Muscle layer of duodenum (tissue), 2 donors: Measurements from ENCODE around the gene ZFHX2.

Source experiments
- H3K27ac ChIP-seq: one replicate; pipeline ENCODE4 v1.7.0; 2013; ENCODE audit warnings: mild to moderate bottlenecking, low read length
- H3K27me3 ChIP-seq: one replicate; pipeline ENCODE4 v1.7.0; 2013; ENCODE audit warnings: low read depth, mild to moderate bottlenecking, control low read depth, low read length
- H3K36me3 ChIP-seq, 2 donors: one replicate each; pipeline ENCODE4 v1.7.0; 2013; ENCODE audit warnings: low read length in 2 of 2, control low read depth in 1 of 2, mild to moderate bottlenecking in 1 of 2; ENCODE audit not compliant: insufficient read depth in 2 of 2, control insufficient read depth in 1 of 2
- H3K4me1 ChIP-seq, 2 donors: one replicate each; pipeline ENCODE4 v1.7.0; 2013; ENCODE audit warnings: low read length in 2 of 2, mild to moderate bottlenecking in 2 of 2, control low read depth in 1 of 2, moderate library complexity in 1 of 2; ENCODE audit not compliant: insufficient read depth in 2 of 2, control insufficient read depth in 1 of 2
- H3K4me3 ChIP-seq, 2 donors: one replicate each; pipeline ENCODE4 v1.7.0; 2013; ENCODE audit warnings: low read length in 2 of 2, low read depth in 1 of 2, mild to moderate bottlenecking in 1 of 2
- H3K9me3 ChIP-seq, 2 donors: one replicate each; pipeline ENCODE4 v1.7.0; 2013; ENCODE audit warnings: low read length in 2 of 2, control low read depth in 1 of 2, mild to moderate bottlenecking in 1 of 2; ENCODE audit not compliant: control insufficient read depth in 1 of 2
- donor health status: healthy.

Gene ZFHX2

DNA sequence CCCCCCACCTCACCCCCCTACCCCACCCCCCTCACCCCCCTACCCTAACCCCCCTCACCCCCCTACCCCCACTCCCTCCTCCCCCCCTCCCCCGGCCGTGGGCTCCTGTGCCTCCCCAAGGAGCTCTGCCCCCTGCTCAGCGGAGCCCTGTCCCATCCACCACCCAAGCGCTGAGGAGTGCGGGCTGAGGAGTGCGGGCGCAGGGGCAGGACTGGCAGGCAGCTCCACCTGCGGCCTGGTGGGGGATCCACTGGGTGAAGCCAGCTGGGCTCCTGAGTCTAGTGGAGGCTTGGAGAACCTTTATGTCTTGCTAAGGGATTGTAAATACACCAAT lies 29.4 kb upstream of the ZFHX2 start:
- H3K27me3 ChIP-seq = peaks cover 10% of the 10 kb centered on the region
- no peaks in the 10 kb centered on the region for H3K36me3 ChIP-seq
- H3K4me1 ChIP-seq = peaks cover 0 to 34% of the 10 kb centered on the region in 2 donors
- H3K4me3 ChIP-seq = no peak overlapping the region
- H3K27ac ChIP-seq = no peak overlapping the region
- H3K9me3 ChIP-seq = no peaks in the 10 kb centered on the region

GRCh38 chr14:23580152-23580926 lies 28.8 kb upstream of the ZFHX2 start:
- Histone ChIP-seq H3K4me3 (no peak overlapping the region), H3K36me3 (no peaks in the 10 kb centered on the region), H3K27me3 (peaks cover 12% of the 10 kb centered on the region), H3K27ac (no peak overlapping the region), H3K4me1 (peaks cover 0 to 34% of the 10 kb centered on the region in 2 donors), H3K9me3 (no peaks in the 10 kb centered on the region)

DNA sequence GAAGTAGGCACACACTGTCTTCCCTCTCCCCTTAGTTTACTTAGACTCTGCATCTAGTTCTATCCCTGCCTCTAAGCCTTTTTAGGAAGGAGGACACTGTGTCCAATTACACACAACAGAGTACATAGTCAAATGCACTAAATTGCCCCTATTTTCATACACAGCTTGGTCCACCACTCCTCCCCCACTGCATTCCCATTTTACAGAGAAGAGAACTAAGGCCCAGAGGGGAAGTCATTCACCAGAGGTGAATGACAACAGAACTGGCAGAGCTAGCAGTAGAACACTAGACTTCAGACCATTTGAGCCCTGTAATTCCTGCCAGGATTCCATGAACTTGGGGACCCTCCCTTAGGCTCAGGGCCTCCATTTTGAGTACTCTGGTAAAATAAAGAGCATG lies 28.2 kb upstream of the ZFHX2 start:
- no peak overlapping the region for H3K4me3 ChIP-seq
- no peak overlapping the region for H3K27ac ChIP-seq
- H3K4me1 ChIP-seq = peaks cover 0 to 34% of the 10 kb centered on the region in 2 donors
- H3K27me3 ChIP-seq = peaks cover 14% of the 10 kb centered on the region
- no peaks in the 10 kb centered on the region for H3K36me3 ChIP-seq
- H3K9me3 ChIP-seq = no peaks in the 10 kb centered on the region

- Histone ChIP-seq H3K27me3 (peaks cover 14% of the 10 kb centered on the region), H3K9me3 (no peaks in the 10 kb centered on the region), H3K27ac (no peak overlapping the region), H3K4me1 (peaks cover 0 to 34% of the 10 kb centered on the region in 2 donors), H3K4me3 (peak overlapping the region in 1 of 2 donors; percentile 50), H3K36me3 (no peaks in the 10 kb centered on the region)
These were observed 27.7 kb upstream of the ZFHX2 start for GRCh38 chr14:23579311-23579630.

GRCh38 chr14:23578560-23579310 lies 27.2 kb upstream of the ZFHX2 start, which contains the start of gene JPH4:
JPH4 (minus strand) TSS chr14:23578790; CDS start chr14:23577453, 1,337 bp downstream.
- Histone ChIP-seq H3K4me3 (peak within 1 kb of the TSS; percentile 11 to 50), H3K9me3 (no peaks in the 10 kb centered on the region), H3K27me3 (peaks cover 14% of the 10 kb centered on the region), H3K36me3 (no peaks in the 10 kb centered on the region), H3K4me1 (peaks cover 0 to 34% of the 10 kb centered on the region in 2 donors), H3K27ac (no peak within 1 kb of the TSS)

- Histone ChIP-seq H3K27me3 (peaks cover 14% of the 10 kb centered on the region), H3K9me3 (no peaks in the 10 kb centered on the region), H3K27ac (no peak overlapping the region), H3K36me3 (no peaks in the 10 kb centered on the region), H3K4me1 (peaks cover 0 to 34% of the 10 kb centered on the region in 2 donors), H3K4me3 (peak overlapping the region in 1 of 2 donors; percentile 50)
These were observed 26.3 kb upstream of the ZFHX2 start for GRCh38 chr14:23577710-23578392.

- Histone ChIP-seq H3K4me1 (peaks cover 0 to 34% of the 10 kb centered on the region in 2 donors), H3K36me3 (no peaks in the 10 kb centered on the region), H3K9me3 (no peaks in the 10 kb centered on the region), H3K27me3 (peaks cover 14% of the 10 kb centered on the region), H3K4me3 (peak overlapping the region in 1 of 2 donors; percentile 44), H3K27ac (no peak overlapping the region)
These were observed 25.6 kb upstream of the ZFHX2 start for GRCh38 chr14:23577004-23577681.

DNA sequence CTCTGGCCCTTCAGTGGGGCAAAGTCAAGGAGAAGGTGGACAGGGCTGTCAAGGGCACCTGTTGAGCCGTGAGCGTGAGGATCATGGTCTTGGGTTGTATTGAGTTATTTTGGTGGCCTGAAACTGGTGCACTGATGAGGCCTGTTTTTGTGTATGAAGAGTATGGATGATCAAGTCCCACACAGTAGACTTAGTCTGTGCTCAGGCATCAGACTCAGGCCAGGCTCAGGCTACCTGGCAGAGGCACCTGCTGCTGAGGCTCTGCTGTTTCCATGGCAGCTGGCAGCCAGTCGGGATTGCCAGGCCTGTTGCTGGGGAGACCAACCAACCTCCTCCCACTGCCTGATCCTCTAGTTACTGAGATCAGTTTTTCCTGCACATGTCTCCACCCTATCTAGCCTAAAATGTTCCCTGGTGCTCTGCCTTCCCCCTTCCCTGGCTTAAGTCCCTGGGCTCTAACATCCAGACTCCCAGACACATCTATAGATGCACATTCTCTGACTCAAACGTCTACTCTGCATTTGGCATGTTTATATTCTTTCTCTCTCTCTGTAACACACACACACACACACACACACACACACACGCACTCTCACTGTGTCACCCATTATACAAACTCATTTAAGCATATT lies 21.9 kb upstream of the ZFHX2 start:
- H3K4me3 ChIP-seq = no peak overlapping the region
- H3K27me3 ChIP-seq = peaks cover 14% of the 10 kb centered on the region
- peaks cover 2 to 26% of the 10 kb centered on the region in 2 donors for H3K4me1 ChIP-seq
- no peak overlapping the region for H3K27ac ChIP-seq
- H3K9me3 ChIP-seq = no peaks in the 10 kb centered on the region
- H3K36me3 ChIP-seq = no peaks in the 10 kb centered on the region

- Histone ChIP-seq H3K27me3 (peaks cover 14% of the 10 kb centered on the region), H3K27ac (no peak overlapping the region), H3K4me1 (peaks cover 7 to 26% of the 10 kb centered on the region in 2 donors), H3K4me3 (no peak overlapping the region), H3K36me3 (no peaks in the 10 kb centered on the region), H3K9me3 (no peaks in the 10 kb centered on the region)
These were observed 21.3 kb upstream of the ZFHX2 start for GRCh38 chr14:23572836-23573235.

GRCh38 chr14:23572524-23572828 lies 20.9 kb upstream of the ZFHX2 start:
- Histone ChIP-seq H3K4me3 (no peak overlapping the region), H3K27me3 (peaks cover 12% of the 10 kb centered on the region), H3K9me3 (no peaks in the 10 kb centered on the region), H3K4me1 (peaks cover 7 to 23% of the 10 kb centered on the region in 2 donors), H3K36me3 (no peaks in the 10 kb centered on the region), H3K27ac (no peak overlapping the region)
